OCI-LY1 (cell line): ENCODE results near the gene GDPD2.

ENCODE experiments used
- EZH2 ChIP-seq: fragments of 200-600 bp; sonication (generic), shearing (Covaris generic); IDR thresholded peaks from 2 replicates; pipeline ENCODE4 v1.8.0; 2017; ENCODE audit warnings: borderline replicate concordance, mixed run types, mild to moderate bottlenecking, antibody characterized with exemption, low read length, moderate library complexity, mixed read lengths
- TF ChIP-seq, protein P1 (sequence below): fragments of 200-600 bp; sonication (generic), shearing (Covaris generic); IDR thresholded peaks from 2 replicates; pipeline ENCODE4 v1.5.1; 2017; ENCODE audit warnings: mild to moderate bottlenecking, antibody characterized with exemption, low read length, moderate library complexity, mixed read lengths

DNA sequence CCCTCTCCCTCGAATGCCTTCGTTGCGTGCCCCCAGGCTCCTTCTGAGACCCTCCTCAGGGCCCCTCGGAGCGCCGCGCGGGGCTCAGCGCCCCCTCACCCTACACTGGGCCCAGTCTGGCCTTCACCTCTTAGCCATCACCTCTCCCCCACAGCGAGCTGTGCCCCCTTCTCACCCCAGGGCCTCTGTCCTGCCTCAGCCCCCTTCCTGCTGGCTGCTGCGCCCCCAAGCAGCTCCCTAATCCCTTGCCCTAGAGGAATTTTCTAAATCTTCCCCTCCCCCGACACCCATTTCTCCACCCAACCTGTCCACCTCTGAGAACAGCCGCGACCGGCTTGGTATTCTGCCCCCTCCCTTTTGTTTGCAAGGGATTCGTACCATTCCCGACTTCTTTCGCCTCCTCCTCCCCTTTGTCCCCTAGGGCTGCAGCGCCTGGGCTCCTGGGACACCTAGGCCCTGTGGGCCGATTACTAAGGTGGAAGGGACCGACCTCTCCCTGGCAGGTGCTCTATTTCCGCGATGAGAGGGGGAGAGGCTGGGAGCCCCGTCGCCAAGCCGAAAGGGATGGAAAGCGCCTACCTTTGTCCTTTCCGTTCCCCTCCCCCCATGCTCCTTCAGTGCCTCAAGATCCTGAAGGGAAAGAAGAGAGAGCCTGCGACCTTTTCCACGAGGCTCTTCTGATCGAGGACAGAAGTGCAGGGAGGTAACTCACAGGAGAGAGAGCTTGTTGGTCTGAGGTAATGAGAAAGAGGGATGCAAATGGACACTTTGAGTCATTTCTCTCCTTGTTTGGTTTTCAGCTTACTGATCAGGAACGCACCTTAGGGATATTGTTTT lies 32.5 kb downstream of the GDPD2 start:
- TF ChIP-seq, protein P1, sequence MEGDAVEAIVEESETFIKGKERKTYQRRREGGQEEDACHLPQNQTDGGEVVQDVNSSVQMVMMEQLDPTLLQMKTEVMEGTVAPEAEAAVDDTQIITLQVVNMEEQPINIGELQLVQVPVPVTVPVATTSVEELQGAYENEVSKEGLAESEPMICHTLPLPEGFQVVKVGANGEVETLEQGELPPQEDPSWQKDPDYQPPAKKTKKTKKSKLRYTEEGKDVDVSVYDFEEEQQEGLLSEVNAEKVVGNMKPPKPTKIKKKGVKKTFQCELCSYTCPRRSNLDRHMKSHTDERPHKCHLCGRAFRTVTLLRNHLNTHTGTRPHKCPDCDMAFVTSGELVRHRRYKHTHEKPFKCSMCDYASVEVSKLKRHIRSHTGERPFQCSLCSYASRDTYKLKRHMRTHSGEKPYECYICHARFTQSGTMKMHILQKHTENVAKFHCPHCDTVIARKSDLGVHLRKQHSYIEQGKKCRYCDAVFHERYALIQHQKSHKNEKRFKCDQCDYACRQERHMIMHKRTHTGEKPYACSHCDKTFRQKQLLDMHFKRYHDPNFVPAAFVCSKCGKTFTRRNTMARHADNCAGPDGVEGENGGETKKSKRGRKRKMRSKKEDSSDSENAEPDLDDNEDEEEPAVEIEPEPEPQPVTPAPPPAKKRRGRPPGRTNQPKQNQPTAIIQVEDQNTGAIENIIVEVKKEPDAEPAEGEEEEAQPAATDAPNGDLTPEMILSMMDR: no peak
- TF ChIP-seq EZH2: no peak
